ENCODE data around the gene MAGEA9B. TPM values are rescaled to one million over a fixed set of nuclear protein-coding genes. Genes with fewer than 3 reads are reported as not detected.
"Not testable (repeated sequence)": the region's sequence is repeated elsewhere in the genome, so short reads cannot be mapped to it uniquely, and the experiment has no call there.

MAGEA9B gene
- total RNA-seq, 1 experiment from 2014 or later, result not detected

- DNase-seq; H3K9ac ChIP-seq (ENCODE audit: extremely low read depth, insufficient read length, low read length); H3K79me2 ChIP-seq (ENCODE audit: insufficient read depth, low read length); H2BK12ac ChIP-seq (ENCODE audit: insufficient read length, low read depth, low read length); H3K27me3 ChIP-seq (ENCODE audit: insufficient read depth, low read length); H3K4me2 ChIP-seq (ENCODE audit: insufficient read depth, insufficient read length, low read length); H3K18ac ChIP-seq (ENCODE audit: insufficient read length, low read depth, low read length); H3K36me3 Mint-ChIP-seq (ENCODE audit: insufficient read depth in 1 of 3, low read depth in 3 of 3); H2BK15ac ChIP-seq (ENCODE audit: low read depth, low read length); H2AK5ac ChIP-seq (ENCODE audit: insufficient read length, low read length); H3K27ac Mint-ChIP-seq; H3K27ac ChIP-seq (ENCODE audit: insufficient read length, low read depth, low read length); H4K8ac ChIP-seq (replicated peaks; ENCODE audit: insufficient read length, low read depth, low read length); H3K4ac ChIP-seq (ENCODE audit: low read depth, low read length); H2BK120ac ChIP-seq (ENCODE audit: low read depth, low read length, poor library complexity, severe bottlenecking); H4K20me1 ChIP-seq (ENCODE audit: control insufficient read depth, insufficient read depth, insufficient read length); H3K27me3 Mint-ChIP-seq (ENCODE audit: low read depth); H2BK5ac ChIP-seq (ENCODE audit: insufficient read length, low read length); H4K5ac ChIP-seq (ENCODE audit: insufficient read length, low read depth, low read length); H3K4me1 ChIP-seq (ENCODE audit: insufficient read depth, low read length); H3T11ph ChIP-seq (ENCODE audit: low read length); H3K9me3 ChIP-seq (ENCODE audit: control insufficient read depth, low read depth, low read length); H3K9me3 Mint-ChIP-seq; H3K23ac ChIP-seq (ENCODE audit: insufficient read length, low read depth, low read length); H3K4me3 Mint-ChIP-seq; H3K4me1 Mint-ChIP-seq; H4K91ac ChIP-seq (ENCODE audit: insufficient read length, low read depth, low read length); H2AFZ ChIP-seq (ENCODE audit: low read length); H3K23me2 ChIP-seq (ENCODE audit: insufficient read length, low read depth, low read length, poor library complexity, severe bottlenecking); H3K56ac ChIP-seq (ENCODE audit: insufficient read length, low read depth, low read length); H3K79me1 ChIP-seq (ENCODE audit: insufficient read depth, low read depth, low read length, poor library complexity, severe bottlenecking); H3K14ac ChIP-seq (ENCODE audit: insufficient read depth, low read length); H2BK20ac ChIP-seq (ENCODE audit: low read depth, low read length, poor library complexity, severe bottlenecking): not testable (repeated sequence)
- no CpG with 5 or more reads among the region's 1 CpG for WGBS (ENCODE audit: extremely low coverage, insufficient read length, low lambda C conversion rate)
Observed at GRCh38 chrX:149550454-149550853, 36.8 kb downstream of the MAGEA9B start.

DNA sequence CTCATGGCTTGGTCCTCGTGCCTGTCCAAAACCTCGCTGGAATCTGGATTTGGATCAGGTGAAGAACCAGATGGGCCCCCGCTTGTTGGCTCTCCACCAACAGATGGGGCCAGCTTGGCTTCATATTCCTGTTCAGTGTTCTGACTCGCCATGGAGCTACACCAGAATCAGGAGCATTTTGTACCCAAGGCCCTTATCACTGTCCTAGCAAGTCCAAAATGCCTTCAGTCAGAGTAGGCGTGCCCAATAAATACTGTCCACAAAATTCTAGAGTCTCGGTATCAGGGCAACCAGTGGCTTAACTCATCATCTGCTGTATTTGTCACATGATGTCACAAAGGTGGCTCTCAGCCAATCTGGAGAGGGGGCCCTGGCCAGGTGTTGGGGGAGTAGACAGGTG lies 37.6 kb downstream of the MAGEA9B start, which contains the start of gene HSFX3:
HSFX3 (minus strand) TSS at position 224 of the 400 bp plus-strand sequence; CDS start at position 152, 72 bp downstream.
- not testable (repeated sequence) for H2BK120ac ChIP-seq (ENCODE audit: low read depth, low read length, poor library complexity, severe bottlenecking); H3K4me2 ChIP-seq (ENCODE audit: insufficient read depth, insufficient read length, low read length); H3K9ac ChIP-seq (ENCODE audit: extremely low read depth, insufficient read length, low read length); H3K27ac Mint-ChIP-seq; H2BK20ac ChIP-seq (ENCODE audit: low read depth, low read length, poor library complexity, severe bottlenecking); H4K91ac ChIP-seq (ENCODE audit: insufficient read length, low read depth, low read length); H3K23ac ChIP-seq (ENCODE audit: insufficient read length, low read depth, low read length); H3T11ph ChIP-seq (ENCODE audit: low read length); H3K27me3 ChIP-seq (ENCODE audit: insufficient read depth, low read length); H3K4ac ChIP-seq (ENCODE audit: low read depth, low read length); H3K4me3 Mint-ChIP-seq; H3K36me3 Mint-ChIP-seq (ENCODE audit: insufficient read depth in 1 of 3, low read depth in 3 of 3); H3K79me1 ChIP-seq (ENCODE audit: insufficient read depth, low read depth, low read length, poor library complexity, severe bottlenecking); H2AFZ ChIP-seq (ENCODE audit: low read length); H4K20me1 ChIP-seq (ENCODE audit: control insufficient read depth, insufficient read depth, insufficient read length); H3K9me3 Mint-ChIP-seq; H3K18ac ChIP-seq (ENCODE audit: insufficient read length, low read depth, low read length); H3K56ac ChIP-seq (ENCODE audit: insufficient read length, low read depth, low read length); H2BK12ac ChIP-seq (ENCODE audit: insufficient read length, low read depth, low read length); H3K4me1 Mint-ChIP-seq; H2AK5ac ChIP-seq (ENCODE audit: insufficient read length, low read length); H4K5ac ChIP-seq (ENCODE audit: insufficient read length, low read depth, low read length); H3K4me1 ChIP-seq (ENCODE audit: insufficient read depth, low read length); H3K27ac ChIP-seq (ENCODE audit: insufficient read length, low read depth, low read length); H3K27me3 Mint-ChIP-seq (ENCODE audit: low read depth); H3K79me2 ChIP-seq (ENCODE audit: insufficient read depth, low read length); H3K14ac ChIP-seq (ENCODE audit: insufficient read depth, low read length); H4K8ac ChIP-seq (replicated peaks; ENCODE audit: insufficient read length, low read depth, low read length); H3K23me2 ChIP-seq (ENCODE audit: insufficient read length, low read depth, low read length, poor library complexity, severe bottlenecking); H2BK15ac ChIP-seq (ENCODE audit: low read depth, low read length); H2BK5ac ChIP-seq (ENCODE audit: insufficient read length, low read length); DNase-seq; H3K9me3 ChIP-seq (ENCODE audit: control insufficient read depth, low read depth, low read length)
- no CpG with 5 or more reads among the region's 6 CpGs for WGBS (ENCODE audit: extremely low coverage, insufficient read length, low lambda C conversion rate)
